Osteoblast (primary cell): ENCODE data around the gene RYR3. TPM values are rescaled to one million over a fixed set of nuclear protein-coding genes. Genes with fewer than 3 reads are reported as not detected.

Experiments used
- DNase-seq: peaks from one replicate; pipeline ENCODE4 v3.0.0; 2011; ENCODE audit warnings: low spot score, mixed read lengths; ENCODE audit not compliant: insufficient read length; ENCODE audit errors: missing footprints
- H2AFZ ChIP-seq: 2 replicates; pipeline ENCODE4 v1.6.0; 2011; ENCODE audit warnings: mild to moderate bottlenecking, low read length
- H3K27ac ChIP-seq: 2 replicates; pipeline ENCODE4 v1.5.1; 2011; ENCODE audit warnings: mild to moderate bottlenecking, low read depth, low read length, moderate library complexity
- H3K27me3 ChIP-seq: 2 replicates; pipeline ENCODE4 v1.6.0; 2012; ENCODE audit warnings: mild to moderate bottlenecking, control low read depth, inconsistent platforms, low read length, moderate library complexity; ENCODE audit not compliant: insufficient read depth
- H3K36me3 ChIP-seq: 2 replicates; pipeline ENCODE4 v1.5.1; 2011; ENCODE audit warnings: mild to moderate bottlenecking, low read length, control low read depth, moderate library complexity; ENCODE audit not compliant: insufficient read depth
- H3K4me1 ChIP-seq: 2 replicates; pipeline ENCODE4 v1.5.1; 2011; ENCODE audit warnings: mild to moderate bottlenecking, low read length, control low read depth, moderate library complexity; ENCODE audit not compliant: insufficient read depth
- H3K4me2 ChIP-seq: 2 replicates; pipeline ENCODE4 v1.6.0; 2011; ENCODE audit warnings: mild to moderate bottlenecking, low read length; ENCODE audit not compliant: insufficient read depth
- H3K4me3 ChIP-seq: fragments of 200-600 bp; sonication (generic); 3 replicates; pipeline ENCODE4 v1.5.1; 2012; ENCODE audit warnings: mild to moderate bottlenecking, low read length, inconsistent platforms; ENCODE audit not compliant: insufficient read depth
- H3K79me2 ChIP-seq: 2 replicates; pipeline ENCODE4 v1.6.0; 2012; ENCODE audit warnings: mild to moderate bottlenecking, low read length, control low read depth, inconsistent platforms; ENCODE audit not compliant: insufficient read depth
- H3K9me3 ChIP-seq: 2 replicates; pipeline ENCODE4 v1.5.1; 2011; ENCODE audit warnings: low read depth, low read length, control low read depth
- H4K20me1 ChIP-seq: 2 replicates; pipeline ENCODE4 v1.6.0; 2012; ENCODE audit warnings: mild to moderate bottlenecking, low read length, control low read depth; ENCODE audit not compliant: insufficient read depth
- total RNA-seq: library from RNA; depleted of rRNA; stranded (reverse); fragments of >200 nt; gene quantifications from 2 replicates; pipeline ENCODE4 v1.2.3, GENCODE V29; 2012
- TF ChIP-seq, protein P1 (sequence below): IDR thresholded peaks from 2 replicates; pipeline ENCODE4 v1.5.1; 2011; ENCODE audit warnings: mild to moderate bottlenecking, low read depth, low read length, moderate library complexity; ENCODE audit errors: extremely low read depth

The RYR3 gene
- total RNA-seq, 1 donor = not detected

DNA sequence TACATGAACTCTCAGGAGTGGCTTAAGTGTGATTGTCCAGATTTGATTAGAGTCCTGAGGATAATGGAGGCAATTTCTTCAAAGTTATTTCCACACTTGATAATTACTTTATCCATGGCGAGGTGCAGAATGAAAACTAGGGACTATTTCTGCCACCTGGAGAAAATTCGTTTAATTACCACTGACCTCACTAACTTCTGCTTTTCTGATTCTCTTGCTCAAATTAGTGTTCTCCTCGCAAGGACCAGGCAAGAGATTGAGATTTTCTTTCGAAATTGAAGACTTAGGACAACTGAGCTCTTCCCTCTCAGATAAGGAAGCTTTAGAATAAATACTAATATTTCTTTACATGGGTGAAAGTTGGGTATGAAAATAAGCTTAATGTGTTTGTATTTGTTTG, 135.2 kb downstream of the RYR3 start:
- Histone ChIP-seq H3K4me2 (no peak overlapping the region), H3K27ac (no peak overlapping the region), H3K79me2 (no peaks in the 10 kb centered on the region), H3K36me3 (no peaks in the 10 kb centered on the region), H3K9me3 (no peaks in the 10 kb centered on the region), H4K20me1 (no peaks in the 10 kb centered on the region), H3K4me3 (no peak overlapping the region), H3K27me3 (peaks cover 2% of the 10 kb centered on the region), H3K4me1 (no peaks in the 10 kb centered on the region), H2AFZ (no peak overlapping the region)
- TF ChIP-seq, protein P1, sequence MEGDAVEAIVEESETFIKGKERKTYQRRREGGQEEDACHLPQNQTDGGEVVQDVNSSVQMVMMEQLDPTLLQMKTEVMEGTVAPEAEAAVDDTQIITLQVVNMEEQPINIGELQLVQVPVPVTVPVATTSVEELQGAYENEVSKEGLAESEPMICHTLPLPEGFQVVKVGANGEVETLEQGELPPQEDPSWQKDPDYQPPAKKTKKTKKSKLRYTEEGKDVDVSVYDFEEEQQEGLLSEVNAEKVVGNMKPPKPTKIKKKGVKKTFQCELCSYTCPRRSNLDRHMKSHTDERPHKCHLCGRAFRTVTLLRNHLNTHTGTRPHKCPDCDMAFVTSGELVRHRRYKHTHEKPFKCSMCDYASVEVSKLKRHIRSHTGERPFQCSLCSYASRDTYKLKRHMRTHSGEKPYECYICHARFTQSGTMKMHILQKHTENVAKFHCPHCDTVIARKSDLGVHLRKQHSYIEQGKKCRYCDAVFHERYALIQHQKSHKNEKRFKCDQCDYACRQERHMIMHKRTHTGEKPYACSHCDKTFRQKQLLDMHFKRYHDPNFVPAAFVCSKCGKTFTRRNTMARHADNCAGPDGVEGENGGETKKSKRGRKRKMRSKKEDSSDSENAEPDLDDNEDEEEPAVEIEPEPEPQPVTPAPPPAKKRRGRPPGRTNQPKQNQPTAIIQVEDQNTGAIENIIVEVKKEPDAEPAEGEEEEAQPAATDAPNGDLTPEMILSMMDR = no peak
- DNase-seq = no peak

DNA sequence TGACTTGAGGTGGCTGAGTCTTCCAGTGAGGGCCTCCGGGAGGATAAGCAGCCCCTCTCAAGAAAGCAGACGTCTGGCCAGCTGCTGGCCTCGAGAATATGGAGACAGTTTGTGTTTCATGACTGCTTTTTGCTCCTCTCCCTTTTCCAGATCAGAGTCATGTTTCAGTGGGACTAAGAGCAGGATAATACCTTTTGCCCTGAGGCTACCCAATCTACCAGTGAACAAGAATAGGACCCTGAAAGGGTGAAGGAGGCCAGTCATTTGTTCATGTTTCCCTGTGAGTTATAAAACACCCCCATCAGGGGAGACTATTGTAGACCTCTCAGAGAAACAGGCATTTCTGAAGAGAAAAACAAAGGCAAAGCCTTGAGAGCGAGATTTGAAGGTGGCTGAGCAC, 137.4 kb downstream of the RYR3 start:
- Histone ChIP-seq H4K20me1 (no peaks in the 10 kb centered on the region), H3K4me3 (no peak overlapping the region), H3K79me2 (no peaks in the 10 kb centered on the region), H3K36me3 (no peaks in the 10 kb centered on the region), H3K4me2 (no peak overlapping the region), H3K9me3 (no peaks in the 10 kb centered on the region), H3K27me3 (peaks cover 2% of the 10 kb centered on the region), H3K27ac (no peak overlapping the region), H2AFZ (no peak overlapping the region), H3K4me1 (no peaks in the 10 kb centered on the region)
- no peak for DNase-seq
- TF ChIP-seq, protein P1 = no peak

DNA sequence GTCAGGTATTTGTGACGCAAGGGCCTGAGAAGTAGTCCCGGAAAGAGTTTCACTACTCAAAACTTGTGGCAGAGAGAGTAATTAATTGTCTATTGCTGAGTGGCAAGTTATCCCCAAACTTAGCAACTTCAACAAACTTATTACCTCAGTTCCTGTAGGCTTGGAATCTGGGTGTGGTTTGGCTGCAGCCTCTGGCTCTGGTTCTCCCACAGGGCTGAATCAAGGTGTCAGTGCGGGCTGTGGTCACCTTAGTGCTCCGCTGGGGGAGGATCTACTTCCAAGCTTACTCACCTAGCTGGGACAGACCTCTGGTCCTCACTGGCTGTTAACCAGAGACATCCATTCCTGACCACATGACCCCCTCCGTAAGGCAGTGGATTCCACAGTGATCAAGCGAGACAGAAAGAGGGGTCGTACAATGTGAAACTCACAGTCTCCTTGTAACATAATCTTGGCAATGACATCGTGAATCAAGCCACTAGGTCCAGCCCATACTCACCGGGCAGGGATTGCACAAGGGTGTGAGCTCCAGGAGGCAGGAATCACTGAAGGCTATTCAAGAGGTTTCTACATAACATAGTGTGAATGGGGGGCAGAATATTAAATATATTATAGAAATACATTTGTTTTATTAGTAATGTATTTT, 138.3 kb downstream of the RYR3 start:
- DNase-seq = no peak
- Histone ChIP-seq H3K4me2 (no peak overlapping the region), H3K4me1 (no peaks in the 10 kb centered on the region), H3K4me3 (no peak overlapping the region), H4K20me1 (no peaks in the 10 kb centered on the region), H3K27ac (no peak overlapping the region), H3K9me3 (no peaks in the 10 kb centered on the region), H3K79me2 (no peaks in the 10 kb centered on the region), H3K36me3 (no peaks in the 10 kb centered on the region), H3K27me3 (peaks cover 2% of the 10 kb centered on the region), H2AFZ (no peak overlapping the region)
- TF ChIP-seq, protein P1 = no peak

DNA sequence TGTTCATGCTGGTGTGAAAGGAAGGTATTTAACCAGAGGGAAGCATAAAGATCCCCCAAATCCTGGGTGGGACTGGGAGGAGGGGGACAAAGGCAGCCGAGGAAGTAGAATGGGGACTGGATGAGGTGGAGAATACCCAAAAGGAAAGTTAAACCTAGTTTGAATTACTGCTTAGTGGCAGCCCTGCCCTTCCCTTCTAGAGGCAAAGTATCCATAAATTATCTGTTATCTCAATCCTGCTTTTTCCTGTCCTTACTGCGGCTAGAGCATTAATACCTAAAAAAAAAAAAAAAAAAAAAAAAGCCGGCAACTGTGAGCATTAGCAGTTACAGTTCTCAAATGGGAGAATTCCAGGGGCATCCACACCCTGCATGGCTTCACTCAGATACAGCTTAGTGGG, 139.0 kb downstream of the RYR3 start:
- Histone ChIP-seq H3K4me3 (no peak overlapping the region), H3K27me3 (peaks cover 2% of the 10 kb centered on the region), H3K36me3 (no peaks in the 10 kb centered on the region), H3K27ac (no peak overlapping the region), H4K20me1 (no peaks in the 10 kb centered on the region), H3K9me3 (no peaks in the 10 kb centered on the region), H2AFZ (no peak overlapping the region), H3K4me1 (no peaks in the 10 kb centered on the region), H3K4me2 (no peak overlapping the region), H3K79me2 (no peaks in the 10 kb centered on the region)
- TF ChIP-seq, protein P1 = no peak
- no peak for DNase-seq
